Tibial nerve (tissue), 4 donors: Measurements from ENCODE around the gene LSAMP. TPM values are rescaled to one million over a fixed set of nuclear protein-coding genes. Genes with fewer than 3 reads are reported as not detected.

ENCODE experiments used
- DNase-seq, 2 donors: peaks; one replicate each; pipeline ENCODE4 v3.0.0-alpha.2; 2019; ENCODE audit warnings: low spot score in 2 of 2
- H3K27ac ChIP-seq, 4 donors: fragments of 200-600 bp; sonication (generic) in 3 of 4; one replicate each; pipeline ENCODE4 v1.5.1; 2017 to 2019; ENCODE audit warnings: mild to moderate bottlenecking in 1 of 4
- H3K27me3 ChIP-seq, 2 donors: fragments of 200-600 bp; sonication (generic) in 1 of 2; one replicate each; pipeline versions ENCODE4 v1.5.1 to v1.6.0; 2017 to 2019
- H3K36me3 ChIP-seq, 3 donors: fragments of 200-600 bp; sonication (generic); one replicate each; pipeline ENCODE4 v1.5.1; 2018 to 2019
- H3K4me1 ChIP-seq, 4 donors: fragments of 200-600 bp; sonication (generic) in 3 of 4; one replicate each; pipeline ENCODE4 v1.5.1; 2017 to 2019
- H3K4me3 ChIP-seq, 4 donors: fragments of 200-600 bp; sonication (generic) in 3 of 4; one replicate each; pipeline ENCODE4 v1.5.1; 2017 to 2019; ENCODE audit warnings: mild to moderate bottlenecking in 1 of 4, moderate library complexity in 1 of 4
- H3K9me3 ChIP-seq, 4 donors: fragments of 200-600 bp; sonication (generic) in 3 of 4; one replicate each; pipeline ENCODE4 v1.5.1; 2017 to 2019
- EP300 ChIP-seq, 2 donors: sonication (generic); formaldehyde crosslinking; IDR thresholded peaks; one replicate each; pipeline ENCODE4 v1.6.1; 2017; ENCODE audit warnings: antibody characterized with exemption in 2 of 2, mild to moderate bottlenecking in 1 of 2
- POLR2A ChIP-seq, 2 donors: fragments of 450-650 bp; IDR thresholded peaks; one replicate each; pipeline ENCODE4 v1.6.1; 2017; ENCODE audit warnings: antibody characterized with exemption in 2 of 2, mild to moderate bottlenecking in 2 of 2, moderate library complexity in 2 of 2
- WGBS, 2 donors: methylation state at CpG; one replicate each; pipeline ENCODE4 v1.1.5; 2018; 5-methylcytosine and 5-hydroxymethylcytosine counted together
- total RNA-seq, 4 donors: library from RNA; depleted of rRNA; stranded (reverse); fragments of >200 nt; gene quantifications; one replicate each; pipeline ENCODE4 v1.1.0, GENCODE V29; 2016
- TF ChIP-seq, protein P1 (sequence below), 5 experiments: fragments of 200-600 bp in 3 of 5; fragments of 450-650 bp in 2 of 5; sonication (generic) in 3 of 5; IDR thresholded peaks; one replicate each; pipeline ENCODE4 v1.5.1; 2016 to 2019; ENCODE audit warnings: antibody characterized with exemption in 5 of 5, mild to moderate bottlenecking in 3 of 5, moderate library complexity in 2 of 5

LSAMP gene
- total RNA-seq, 4 donors from 2014 or later, result 3.6 to 6.1 (median 4.2) TPM

DNA sequence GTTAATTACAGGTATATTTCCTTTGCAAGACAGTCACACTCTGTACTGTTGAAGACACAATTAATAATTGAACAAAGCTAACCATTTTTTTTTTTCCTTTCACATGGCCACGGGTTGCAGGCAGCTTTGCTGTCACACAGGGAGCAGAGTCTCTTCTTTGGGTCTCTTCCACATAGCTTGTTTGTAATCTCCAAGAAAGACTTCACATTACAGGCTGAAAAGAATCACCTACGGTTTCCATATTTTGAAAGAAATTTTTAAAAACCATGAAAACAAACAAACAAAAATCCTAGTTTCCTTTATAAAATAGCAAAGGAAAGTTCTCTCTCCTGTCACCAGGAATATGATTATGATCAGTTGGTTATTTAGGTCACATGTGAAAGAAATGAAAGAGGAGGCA lies 429.4 kb downstream of the LSAMP start:
- H3K4me3 ChIP-seq, result no peak overlapping the region
- WGBS, 2 donors, result 59 to 69% methylated on average over 2 of the region's 2 CpGs
- no peaks in the 10 kb centered on the region for H3K4me1 ChIP-seq
- H3K9me3 ChIP-seq, result no peaks in the 10 kb centered on the region
- no peak overlapping the region for H3K27ac ChIP-seq
- H3K36me3 ChIP-seq, result no peaks in the 10 kb centered on the region
- DNase-seq, result no peak
- no peak for TF ChIP-seq POLR2A (IDR thresholded peaks at IDR 0.05)
- no peak for TF ChIP-seq EP300 (IDR thresholded peaks at IDR 0.05)
- TF ChIP-seq, protein P1, sequence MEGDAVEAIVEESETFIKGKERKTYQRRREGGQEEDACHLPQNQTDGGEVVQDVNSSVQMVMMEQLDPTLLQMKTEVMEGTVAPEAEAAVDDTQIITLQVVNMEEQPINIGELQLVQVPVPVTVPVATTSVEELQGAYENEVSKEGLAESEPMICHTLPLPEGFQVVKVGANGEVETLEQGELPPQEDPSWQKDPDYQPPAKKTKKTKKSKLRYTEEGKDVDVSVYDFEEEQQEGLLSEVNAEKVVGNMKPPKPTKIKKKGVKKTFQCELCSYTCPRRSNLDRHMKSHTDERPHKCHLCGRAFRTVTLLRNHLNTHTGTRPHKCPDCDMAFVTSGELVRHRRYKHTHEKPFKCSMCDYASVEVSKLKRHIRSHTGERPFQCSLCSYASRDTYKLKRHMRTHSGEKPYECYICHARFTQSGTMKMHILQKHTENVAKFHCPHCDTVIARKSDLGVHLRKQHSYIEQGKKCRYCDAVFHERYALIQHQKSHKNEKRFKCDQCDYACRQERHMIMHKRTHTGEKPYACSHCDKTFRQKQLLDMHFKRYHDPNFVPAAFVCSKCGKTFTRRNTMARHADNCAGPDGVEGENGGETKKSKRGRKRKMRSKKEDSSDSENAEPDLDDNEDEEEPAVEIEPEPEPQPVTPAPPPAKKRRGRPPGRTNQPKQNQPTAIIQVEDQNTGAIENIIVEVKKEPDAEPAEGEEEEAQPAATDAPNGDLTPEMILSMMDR (IDR thresholded peaks at IDR 0.05), result no peak
- H3K27me3 ChIP-seq, result no peaks in the 10 kb centered on the region

DNA sequence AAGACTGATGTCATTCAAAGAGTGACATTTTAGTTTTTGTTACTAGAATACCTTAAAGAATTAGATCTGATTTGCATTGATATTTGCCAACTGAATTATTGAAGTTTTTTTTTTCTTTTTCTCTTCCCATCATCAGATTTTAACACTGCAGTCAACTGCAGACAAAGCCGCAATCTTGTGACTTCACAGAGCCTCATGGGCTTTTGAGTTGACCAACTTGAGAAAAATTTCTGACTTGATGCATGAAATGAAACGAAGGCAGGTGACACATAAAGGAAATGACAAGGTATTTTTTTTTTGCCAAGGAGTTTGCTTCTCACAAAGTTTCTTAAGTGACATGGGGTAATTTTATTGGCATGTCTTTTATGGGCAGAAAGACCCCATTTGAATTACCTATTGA lies 438.3 kb downstream of the LSAMP start:
- H3K4me3 ChIP-seq, result no peak overlapping the region
- no peaks in the 10 kb centered on the region for H3K27me3 ChIP-seq
- H3K9me3 ChIP-seq, result no peaks in the 10 kb centered on the region
- WGBS, 2 donors, result 82 to 94% methylated on average over 2 of the region's 2 CpGs
- no peaks in the 10 kb centered on the region for H3K4me1 ChIP-seq
- TF ChIP-seq POLR2A (IDR thresholded peaks at IDR 0.05) (no peak), EP300 (IDR thresholded peaks at IDR 0.05) (no peak)
- TF ChIP-seq, protein P1 (IDR thresholded peaks at IDR 0.05), result no peak
- DNase-seq, result no peak
- no peak overlapping the region for H3K27ac ChIP-seq
- H3K36me3 ChIP-seq, result no peaks in the 10 kb centered on the region

DNA sequence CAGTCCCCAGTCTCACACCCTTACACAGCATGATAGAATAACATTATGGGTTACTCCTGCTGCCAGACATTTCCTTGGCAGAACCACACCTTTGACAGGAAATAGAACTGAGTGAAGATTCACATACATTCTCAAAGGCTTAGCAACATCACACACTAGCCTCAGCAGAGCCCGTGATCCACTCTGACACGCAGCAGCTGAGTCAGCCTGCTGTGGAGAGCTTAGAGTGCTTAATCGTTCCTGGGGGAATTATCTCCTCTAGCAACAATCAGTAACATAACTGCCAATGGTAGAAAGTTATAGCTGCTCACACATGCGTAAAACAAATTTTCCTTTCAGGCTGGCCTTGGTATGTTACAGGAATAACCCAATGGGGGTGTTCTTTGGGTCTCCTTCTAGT lies 439.9 kb downstream of the LSAMP start:
- DNase-seq, result no peak
- Histone ChIP-seq H3K36me3 (no peaks in the 10 kb centered on the region), H3K9me3 (no peaks in the 10 kb centered on the region), H3K27me3 (no peaks in the 10 kb centered on the region), H3K4me1 (no peaks in the 10 kb centered on the region), H3K4me3 (no peak overlapping the region), H3K27ac (no peak overlapping the region)
- no peak for TF ChIP-seq EP300 (IDR thresholded peaks at IDR 0.05)
- WGBS, 2 donors, result 48 to 65% methylated on average over 4 of the region's 4 CpGs

DNA sequence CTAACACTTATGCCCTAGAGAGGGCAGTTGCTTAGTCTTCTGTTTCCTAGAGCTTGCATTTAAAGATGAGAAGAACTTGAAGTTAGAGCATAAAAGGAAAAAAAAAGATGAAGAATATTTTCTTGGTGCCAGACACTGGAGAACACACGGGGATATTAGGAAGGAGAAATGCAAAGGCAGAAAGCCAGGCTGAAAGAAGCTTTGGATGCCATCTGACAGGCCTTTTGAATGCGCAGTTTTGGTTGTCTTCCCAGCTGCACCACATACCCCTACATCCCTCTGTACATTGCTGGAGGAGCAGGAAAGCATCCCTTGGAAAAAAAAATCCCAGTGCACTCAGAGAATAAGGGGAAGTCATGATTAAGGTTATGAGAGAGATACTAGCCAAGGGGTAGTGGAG lies 443.1 kb downstream of the LSAMP start:
- no peak overlapping the region for H3K4me3 ChIP-seq
- DNase-seq, result no peak
- no peaks in the 10 kb centered on the region for H3K4me1 ChIP-seq
- no peaks in the 10 kb centered on the region for H3K36me3 ChIP-seq
- TF ChIP-seq, protein P1 (IDR thresholded peaks at IDR 0.05), result no peak
- no peak for TF ChIP-seq EP300 (IDR thresholded peaks at IDR 0.05)
- no peak for TF ChIP-seq POLR2A (IDR thresholded peaks at IDR 0.05)
- no peaks in the 10 kb centered on the region for H3K9me3 ChIP-seq
- no peaks in the 10 kb centered on the region for H3K27me3 ChIP-seq
- no peak overlapping the region for H3K27ac ChIP-seq
- 73 to 84% methylated on average over 2 of the region's 2 CpGs for WGBS, 2 donors

DNA sequence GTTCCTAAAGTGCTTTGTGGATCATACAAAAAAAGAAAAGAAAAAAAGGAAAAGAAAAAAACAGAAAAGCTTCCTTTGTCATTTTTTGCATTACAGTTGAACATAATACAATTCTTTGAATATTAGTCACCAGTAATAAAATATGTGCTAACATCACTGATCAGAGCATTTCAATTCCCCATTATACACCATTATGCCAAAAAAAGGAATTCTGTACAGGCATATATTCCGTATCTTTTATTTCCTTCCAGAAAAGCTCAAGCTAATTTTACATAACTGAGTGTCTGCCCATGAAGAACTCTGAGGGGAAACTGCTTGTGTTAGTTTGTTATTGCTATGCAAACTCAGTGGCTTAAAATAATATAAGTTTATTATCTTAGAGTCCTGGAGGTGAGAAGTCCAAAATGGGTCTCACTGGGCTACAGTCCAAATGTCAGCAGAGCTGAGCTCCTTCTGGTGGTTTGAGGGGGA lies 444.1 kb downstream of the LSAMP start:
- Histone ChIP-seq H3K4me1 (no peaks in the 10 kb centered on the region), H3K27me3 (no peaks in the 10 kb centered on the region), H3K27ac (no peak overlapping the region), H3K36me3 (no peaks in the 10 kb centered on the region), H3K9me3 (no peaks in the 10 kb centered on the region), H3K4me3 (no peak overlapping the region)
- TF ChIP-seq, protein P1 (IDR thresholded peaks at IDR 0.05), result no peak
- TF ChIP-seq POLR2A (IDR thresholded peaks at IDR 0.05) (no peak), EP300 (IDR thresholded peaks at IDR 0.05) (no peak)
- WGBS, 2 donors, result 18 to 43% methylated on average over 1 of the region's 1 CpG
- DNase-seq, result no peak

DNA sequence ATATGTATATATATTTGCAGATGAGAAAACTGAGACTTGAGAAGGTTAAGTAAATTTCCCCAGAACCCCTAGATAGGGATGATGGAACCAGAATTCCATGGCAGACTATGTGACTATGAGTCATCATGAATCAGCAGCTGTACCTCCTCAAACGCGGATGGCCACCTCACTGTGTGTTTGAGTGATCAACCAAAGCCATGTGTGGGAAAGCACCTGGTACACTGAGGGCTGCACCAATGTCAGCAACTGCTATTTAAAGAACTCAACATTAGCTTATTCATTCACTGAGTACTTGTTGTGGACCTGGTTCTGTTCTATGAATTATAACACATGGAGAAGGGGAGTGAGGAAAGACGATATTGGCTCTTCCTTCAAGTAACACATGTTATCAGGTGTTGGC lies 445.0 kb downstream of the LSAMP start:
- WGBS, 2 donors, result 71 to 72% methylated on average over 3 of the region's 3 CpGs
- no peak for TF ChIP-seq EP300 (IDR thresholded peaks at IDR 0.05)
- no peak for TF ChIP-seq POLR2A (IDR thresholded peaks at IDR 0.05)
- TF ChIP-seq, protein P1 (IDR thresholded peaks at IDR 0.05), result no peak
- Histone ChIP-seq H3K4me1 (no peaks in the 10 kb centered on the region), H3K27me3 (no peaks in the 10 kb centered on the region), H3K4me3 (no peak overlapping the region), H3K9me3 (no peaks in the 10 kb centered on the region), H3K27ac (no peak overlapping the region), H3K36me3 (no peaks in the 10 kb centered on the region)
- no peak for DNase-seq
